PC-9 (cell line): Measurements from ENCODE around the gene FANCM. TPM values are rescaled to one million over a fixed set of nuclear protein-coding genes. Genes with fewer than 3 reads are reported as not detected.

Source experiments
- BruUV-seq: library from RNA; stranded (reverse); fragments of 400-500 nt; replicated peaks from 2 replicates; lab custom pipeline; 2021; lab: Mats Ljungman, UMichigan
- CTCF ChIA-PET: fragments of 300-600 bp; sonication (Branson Sonifier 250); formaldehyde crosslinking; loops from one replicate; lab custom pipeline; 2022; ENCODE audit warnings: antibody characterized with exemption; lab: Charles Lee
- POLR2A ChIA-PET: fragments of 300-600 bp; sonication (Branson Sonifier 250); formaldehyde crosslinking; loops from one replicate; lab custom pipeline; 2022; ENCODE audit warnings: antibody characterized with exemption; ENCODE audit not compliant: unreplicated experiment; lab: Charles Lee
- DNase-seq, 2 experiments: peaks; one replicate each; pipeline versions ENCODE4 v3.0.0 to v3.0.0-alpha.2; 2015 to 2022; ENCODE audit warnings: mixed read lengths in 1 of 2
- H2AFZ ChIP-seq: fragments of 200-600 bp; sonication (generic); 2 replicates; pipeline ENCODE4 v1.8.1; 2017; ENCODE audit warnings: antibody characterized with exemption
- H3F3A ChIP-seq: fragments of 200-600 bp; sonication (generic); 2 replicates; pipeline ENCODE4 v1.8.1; 2017; ENCODE audit warnings: antibody characterized with exemption, mild to moderate bottlenecking, low read depth; ENCODE audit not compliant: insufficient read depth
- H3K27ac ChIP-seq: fragments of 200-600 bp; sonication (generic); 2 replicates; pipeline ENCODE4 v1.6.1; 2016; ENCODE audit warnings: mixed run types
- H3K27me3 ChIP-seq: fragments of 200-600 bp; sonication (generic); 2 replicates; pipeline ENCODE4 v1.6.1; 2016; ENCODE audit warnings: low read depth, mixed run types; ENCODE audit not compliant: insufficient read depth
- H3K36me3 ChIP-seq: fragments of 200-600 bp; sonication (generic); 2 replicates; pipeline ENCODE4 v1.6.1; 2016; ENCODE audit warnings: low read depth, mixed run types
- H3K4me1 ChIP-seq: fragments of 200-600 bp; sonication (generic); replicated peaks from 2 replicates; pipeline ENCODE4 v1.6.1; 2016; ENCODE audit warnings: mixed run types; ENCODE audit not compliant: insufficient read depth
- H3K4me2 ChIP-seq: fragments of 200-600 bp; sonication (generic); 2 replicates; pipeline ENCODE4 v1.6.1; 2017; ENCODE audit warnings: mixed run types
- H3K4me3 ChIP-seq: fragments of 200-600 bp; sonication (generic); 2 replicates; pipeline ENCODE4 v1.6.1; 2016; ENCODE audit warnings: mixed run types
- H3K79me2 ChIP-seq: fragments of 200-600 bp; sonication (generic); 2 replicates; pipeline ENCODE4 v1.6.1; 2017; ENCODE audit warnings: low read depth, mixed run types
- H3K9me2 ChIP-seq: fragments of 200-600 bp; sonication (generic); 2 replicates; pipeline ENCODE4 v1.8.1; 2017; ENCODE audit warnings: mild to moderate bottlenecking; ENCODE audit not compliant: insufficient read depth
- H3K9me3 ChIP-seq: fragments of 200-600 bp; sonication (generic); 2 replicates; pipeline ENCODE4 v1.8.1; 2016; ENCODE audit warnings: low read depth; ENCODE audit not compliant: insufficient read depth
- H4K20me1 ChIP-seq: fragments of 200-600 bp; sonication (generic); 2 replicates; pipeline ENCODE4 v1.8.1; 2017; ENCODE audit not compliant: insufficient read depth
- EZH2 ChIP-seq: fragments of 200-600 bp; sonication (generic); IDR thresholded peaks from 2 replicates; pipeline ENCODE4 v1.8.0; 2017; ENCODE audit warnings: antibody characterized with exemption, low read depth
- intact Hi-C: fragments of 100-400 bp; cut with micrococcal nuclease; formaldehyde crosslinking; loops from one replicate; pipeline ENCODE4 v1.10.0; 2022; ENCODE audit not compliant: unreplicated experiment
- total RNA-seq: library from RNA; stranded (reverse); gene quantifications from 2 replicates; pipeline ENCODE4 v1.2.3, GENCODE V29; 2021
- TF ChIP-seq, protein P1 (sequence below): fragments of 200-600 bp; sonication (generic); conservative IDR thresholded peaks from 2 replicates; pipeline ENCODE4 v1.6.1; 2017; ENCODE audit warnings: mixed run types, antibody characterized with exemption, mild to moderate bottlenecking, moderate library complexity

The FANCM gene
- total RNA-seq, 1 experiment from 2014 or later, result 9.9 TPM

DNA sequence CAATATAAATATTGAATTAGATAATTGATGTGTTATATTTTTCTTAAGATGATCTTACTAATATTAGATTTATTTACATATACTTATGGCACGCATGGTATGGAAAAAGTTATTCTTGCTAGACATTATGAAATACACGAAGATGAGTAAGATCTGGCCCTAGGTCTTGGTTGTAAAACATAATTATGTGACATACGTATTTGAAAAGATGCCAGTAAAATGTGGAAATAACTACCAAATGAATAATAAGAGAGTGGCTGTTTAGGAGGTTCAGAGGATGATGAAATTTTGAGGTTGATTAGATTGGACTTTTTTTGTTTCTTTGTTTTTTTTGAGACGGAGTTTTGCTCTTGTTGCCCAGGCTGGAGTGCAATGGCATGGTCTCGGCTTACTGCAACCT lies 41.3 kb downstream of the FANCM start:
- intact Hi-C loops, result no loop called here
- no TSS peak for BruUV-seq
- no peaks in the 10 kb centered on the region for H4K20me1 ChIP-seq
- H3K4me1 ChIP-seq, result no peaks in the 10 kb centered on the region
- H3K79me2 ChIP-seq, result no peaks in the 10 kb centered on the region
- H3K36me3 ChIP-seq, result 0 out of 2 replicates have a peak, but pooled peaks cover 3% of the 10 kb centered on the region
- ChIA-PET CTCF (no interaction called here), POLR2A (no interaction called here)
- no peak for DNase-seq
- no peak for TF ChIP-seq EZH2
- TF ChIP-seq, protein P1, sequence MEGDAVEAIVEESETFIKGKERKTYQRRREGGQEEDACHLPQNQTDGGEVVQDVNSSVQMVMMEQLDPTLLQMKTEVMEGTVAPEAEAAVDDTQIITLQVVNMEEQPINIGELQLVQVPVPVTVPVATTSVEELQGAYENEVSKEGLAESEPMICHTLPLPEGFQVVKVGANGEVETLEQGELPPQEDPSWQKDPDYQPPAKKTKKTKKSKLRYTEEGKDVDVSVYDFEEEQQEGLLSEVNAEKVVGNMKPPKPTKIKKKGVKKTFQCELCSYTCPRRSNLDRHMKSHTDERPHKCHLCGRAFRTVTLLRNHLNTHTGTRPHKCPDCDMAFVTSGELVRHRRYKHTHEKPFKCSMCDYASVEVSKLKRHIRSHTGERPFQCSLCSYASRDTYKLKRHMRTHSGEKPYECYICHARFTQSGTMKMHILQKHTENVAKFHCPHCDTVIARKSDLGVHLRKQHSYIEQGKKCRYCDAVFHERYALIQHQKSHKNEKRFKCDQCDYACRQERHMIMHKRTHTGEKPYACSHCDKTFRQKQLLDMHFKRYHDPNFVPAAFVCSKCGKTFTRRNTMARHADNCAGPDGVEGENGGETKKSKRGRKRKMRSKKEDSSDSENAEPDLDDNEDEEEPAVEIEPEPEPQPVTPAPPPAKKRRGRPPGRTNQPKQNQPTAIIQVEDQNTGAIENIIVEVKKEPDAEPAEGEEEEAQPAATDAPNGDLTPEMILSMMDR, result no peak
- no peaks in the 10 kb centered on the region for H3K9me3 ChIP-seq
- H3K4me2 ChIP-seq, result no peak overlapping the region
- no peak overlapping the region for H2AFZ ChIP-seq
- H3F3A ChIP-seq, result no peaks in the 10 kb centered on the region
- no peaks in the 10 kb centered on the region for H3K9me2 ChIP-seq
- H3K27ac ChIP-seq, result no peak overlapping the region
- H3K27me3 ChIP-seq, result no peaks in the 10 kb centered on the region
- no peak overlapping the region for H3K4me3 ChIP-seq

DNA sequence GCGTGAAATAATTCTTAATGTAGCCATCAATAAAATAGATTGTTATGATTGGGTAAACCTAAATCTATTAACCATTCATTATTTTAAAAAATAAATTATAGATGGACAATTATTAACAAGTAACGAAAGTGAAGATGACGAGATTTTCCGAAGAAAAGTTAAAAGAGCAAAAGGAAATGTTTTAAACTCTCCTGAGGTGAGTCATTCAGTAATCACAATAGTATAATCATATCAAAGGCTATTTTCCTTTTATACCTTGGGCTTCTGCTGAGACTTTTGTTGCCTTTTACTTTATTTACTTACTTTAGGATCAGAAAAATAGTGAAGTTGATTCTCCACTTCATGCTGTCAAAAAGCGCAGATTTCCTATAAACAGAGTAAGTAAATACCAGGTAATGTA lies 45.6 kb downstream of the FANCM start:
- H3K9me3 ChIP-seq, result no peaks in the 10 kb centered on the region
- BruUV-seq, result no TSS peak
- TF ChIP-seq, protein P1, result no peak
- TF ChIP-seq EZH2, result no peak
- DNase-seq, result no peak
- no peaks in the 10 kb centered on the region for H3K4me1 ChIP-seq
- H3K79me2 ChIP-seq, result no peaks in the 10 kb centered on the region
- no peaks in the 10 kb centered on the region for H3K27me3 ChIP-seq
- no peaks in the 10 kb centered on the region for H4K20me1 ChIP-seq
- no peaks in the 10 kb centered on the region for H3K9me2 ChIP-seq
- no peaks in the 10 kb centered on the region for H3F3A ChIP-seq
- H3K4me2 ChIP-seq, result no peak overlapping the region
- H3K27ac ChIP-seq, result no peak overlapping the region
- H3K36me3 ChIP-seq, result 0 out of 2 replicates have a peak, but pooled peaks cover 4% of the 10 kb centered on the region
- CTCF ChIA-PET, result no interaction called here
- POLR2A ChIA-PET, result no interaction called here
- H2AFZ ChIP-seq, result no peak overlapping the region
- no peak overlapping the region for H3K4me3 ChIP-seq
- intact Hi-C loops, result no loop called here

DNA sequence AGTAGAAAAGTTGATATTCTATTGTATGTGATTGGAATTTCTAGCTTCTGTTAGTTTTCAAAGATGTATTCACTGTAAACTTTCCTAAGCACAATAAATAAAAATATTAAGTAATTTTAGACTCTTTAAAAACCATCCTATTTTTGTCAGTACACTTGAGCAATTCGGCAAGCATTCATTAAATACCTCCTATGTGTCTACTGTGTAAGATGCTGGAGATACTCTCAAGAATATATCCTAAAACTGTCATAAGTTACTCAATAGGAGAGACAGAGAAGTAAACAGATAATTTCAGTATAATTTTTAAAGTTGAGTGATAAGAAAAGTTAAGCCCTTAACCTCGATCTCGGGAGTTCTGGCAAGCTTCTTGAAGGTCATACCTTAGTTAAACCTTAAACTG lies 46.1 kb downstream of the FANCM start:
- POLR2A ChIA-PET, result no interaction called here
- no TSS peak for BruUV-seq

More for the DNA sequence above, 46.1 kb downstream of the FANCM start:
- TF ChIP-seq, protein P1, result no peak
- no peak for TF ChIP-seq EZH2
- H3F3A ChIP-seq, result no peaks in the 10 kb centered on the region
- H3K9me2 ChIP-seq, result no peaks in the 10 kb centered on the region
- H3K27me3 ChIP-seq, result no peaks in the 10 kb centered on the region
- no peak overlapping the region for H3K27ac ChIP-seq
- no peak overlapping the region for H2AFZ ChIP-seq
- H3K79me2 ChIP-seq, result no peaks in the 10 kb centered on the region
- H3K9me3 ChIP-seq, result no peaks in the 10 kb centered on the region
- 0 out of 2 replicates have a peak, but pooled peaks cover 4% of the 10 kb centered on the region for H3K36me3 ChIP-seq
- DNase-seq, result no peak
- CTCF ChIA-PET, result no interaction called here
- no peaks in the 10 kb centered on the region for H3K4me1 ChIP-seq
- H3K4me2 ChIP-seq, result no peak overlapping the region
- no peaks in the 10 kb centered on the region for H4K20me1 ChIP-seq
- H3K4me3 ChIP-seq, result no peak overlapping the region
- intact Hi-C loops, result no loop called here
